Neural crest cell (in vitro differentiated cells): ENCODE measurements around the gene CHST14. TPM values are rescaled to one million over a fixed set of nuclear protein-coding genes. Genes with fewer than 3 reads are reported as not detected.

Experiments used
- DNase-seq: peaks from one replicate; pipeline ENCODE4 v3.0.0; 2021; ENCODE audit warnings: low read depth, mixed read lengths, low spot score
- H3K27ac Mint-ChIP-seq: one replicate; pipeline ENCODE4 v1.8.0; 2021; ENCODE audit warnings: mild to moderate bottlenecking, mixed read lengths; ENCODE audit not compliant: unreplicated experiment
- H3K27me3 Mint-ChIP-seq: 2 replicates; pipeline ENCODE4 v1.8.0; 2021; ENCODE audit warnings: low read depth, mild to moderate bottlenecking, mixed read lengths
- H3K36me3 Mint-ChIP-seq: 2 replicates; pipeline ENCODE4 v1.8.0; 2021; ENCODE audit warnings: low read depth, mild to moderate bottlenecking, mixed read lengths
- H3K4me1 Mint-ChIP-seq: 2 replicates; pipeline ENCODE4 v1.8.0; 2021; ENCODE audit warnings: mixed read lengths
- H3K4me3 Mint-ChIP-seq: one replicate; pipeline ENCODE4 v1.8.0; 2021; ENCODE audit warnings: mild to moderate bottlenecking, mixed read lengths
- H3K9me3 Mint-ChIP-seq: 2 replicates; pipeline ENCODE4 v1.8.0; 2021; ENCODE audit warnings: mixed read lengths
- CTCF ChIP-seq: fragments of 200-600 bp; sonication (generic); conservative IDR thresholded peaks from 2 replicates; pipeline ENCODE4 v1.5.0; 2021; ENCODE audit warnings: antibody characterized with exemption, mild to moderate bottlenecking
- long read RNA-seq: library from polyadenylated mRNA; unstranded; transcript quantifications from one replicate; pipeline ENCODE4 v2.0.0, GENCODE V29; 2020
- total RNA-seq: library from RNA; stranded (reverse); gene quantifications from 2 replicates; pipeline ENCODE4 v1.2.1, GENCODE V29; 2021

CHST14 gene
- 32.9 and 37.1 TPM in 2 replicates for total RNA-seq
- long read RNA-seq, partial matches to known transcripts: 0 of 2 reads
- long read RNA-seq, other reads (novel, unspliced or antisense): 0 of 2 reads

- peak; percentile 43 for DNase-seq
- H3K36me3 Mint-ChIP-seq: no peaks in the 10 kb centered on the region
- no peak for TF ChIP-seq CTCF
- H3K4me1 Mint-ChIP-seq: peaks cover 24% of the 10 kb centered on the region
- peak within 1 kb of the TSS; percentile 88 for H3K4me3 Mint-ChIP-seq
- no peaks in the 10 kb centered on the region for H3K27me3 Mint-ChIP-seq
- peak within 1 kb of the TSS; percentile 95 for H3K27ac Mint-ChIP-seq
- no peaks in the 10 kb centered on the region for H3K9me3 Mint-ChIP-seq
These were observed at the start of gene CHST14 for GRCh38 chr15:40470423-40471104. Gene CHST14 (plus strand): TSS chr15:40470984. CDS start chr15:40471214, 230 bp downstream.

- peak; percentile 89 for TF ChIP-seq CTCF
- Mint-ChIP-seq H3K27ac (no peak overlapping the region), H3K4me3 (no peak overlapping the region), H3K9me3 (no peaks in the 10 kb centered on the region), H3K36me3 (no peaks in the 10 kb centered on the region), H3K4me1 (no peaks in the 10 kb centered on the region), H3K27me3 (peaks cover 9% of the 10 kb centered on the region)
- DNase-seq: peak; percentile 79
These were observed 49.3 kb upstream of the CHST14 start for GRCh38 chr15:40421246-40422157.

- Mint-ChIP-seq H3K9me3 (no peaks in the 10 kb centered on the region), H3K27me3 (peaks cover 15% of the 10 kb centered on the region), H3K4me1 (no peaks in the 10 kb centered on the region), H3K27ac (no peak overlapping the region), H3K36me3 (no peaks in the 10 kb centered on the region), H3K4me3 (no peak overlapping the region)
- no peak for DNase-seq
- TF ChIP-seq CTCF: no peak
These were observed 46.2 kb upstream of the CHST14 start for GRCh38 chr15:40424483-40425115.

GRCh38 chr15:40425681-40426080 lies 45.1 kb upstream of the CHST14 start:
- no peaks in the 10 kb centered on the region for H3K36me3 Mint-ChIP-seq
- TF ChIP-seq CTCF: no peak
- H3K27ac Mint-ChIP-seq: no peak overlapping the region
- no peaks in the 10 kb centered on the region for H3K9me3 Mint-ChIP-seq
- peaks cover 4% of the 10 kb centered on the region for H3K4me1 Mint-ChIP-seq
- no peak for DNase-seq
- H3K4me3 Mint-ChIP-seq: no peak overlapping the region
- peaks cover 26% of the 10 kb centered on the region for H3K27me3 Mint-ChIP-seq

GRCh38 chr15:40427188-40427587 lies 43.6 kb upstream of the CHST14 start:
- Mint-ChIP-seq H3K4me3 (no peak overlapping the region), H3K27ac (no peak overlapping the region), H3K9me3 (no peaks in the 10 kb centered on the region), H3K27me3 (peaks cover 21% of the 10 kb centered on the region), H3K4me1 (peaks cover 4% of the 10 kb centered on the region), H3K36me3 (no peaks in the 10 kb centered on the region)
- no peak for TF ChIP-seq CTCF
- no peak for DNase-seq
